Germinal center (tissue), 1 donor: ENCODE data around the gene PLSCR5.

Experiments
- DNase-seq: peaks from one replicate; pipeline ENCODE4 v3.0.0; 2012; ENCODE audit warnings: mixed read lengths, low spot score

Gene PLSCR5

DNA sequence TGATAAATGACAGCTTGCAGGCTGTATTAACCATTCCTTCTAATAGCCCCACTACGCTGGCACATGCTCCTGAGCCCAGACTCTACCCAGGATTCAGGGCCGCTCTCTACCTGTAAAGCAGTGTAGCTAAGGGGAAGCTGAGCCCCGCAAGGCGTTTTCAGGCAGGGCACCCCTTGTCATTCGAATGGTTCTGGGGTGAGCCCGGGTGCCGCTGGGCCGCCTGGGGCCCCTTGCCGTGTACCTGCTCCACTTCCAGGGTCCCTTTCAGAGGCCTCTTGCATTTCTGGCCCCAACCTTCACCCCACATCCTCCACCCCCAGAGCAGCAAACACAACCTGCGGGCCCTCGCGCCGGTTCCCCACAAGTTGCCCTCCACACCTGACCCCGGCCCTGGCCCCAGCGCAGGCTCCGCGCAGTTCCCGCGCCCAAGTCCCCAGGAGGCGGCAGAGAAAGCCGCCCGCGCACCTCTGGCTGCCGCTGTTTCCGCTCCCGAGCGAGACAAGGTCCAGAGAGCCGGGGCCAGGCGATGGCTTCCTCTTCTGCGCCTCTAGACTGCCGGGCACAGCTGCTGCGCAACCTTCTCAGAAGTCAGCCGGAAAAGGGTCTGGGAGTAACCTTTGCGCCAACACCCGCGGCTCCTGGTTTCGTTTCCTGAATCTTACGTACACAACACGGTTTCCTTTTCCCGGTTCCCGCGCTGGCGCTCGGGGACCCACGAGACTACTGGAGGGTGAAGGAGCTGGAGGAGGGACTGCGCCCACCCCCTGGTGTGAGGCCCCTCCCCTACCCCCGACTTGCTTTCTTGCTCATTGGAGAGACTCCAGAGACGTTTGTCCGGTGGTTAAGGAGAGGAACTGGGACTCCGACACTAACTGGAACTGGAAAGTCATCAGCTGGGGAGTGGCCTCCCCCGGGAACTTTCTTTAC, 60.9 kb downstream of the PLSCR5 start, which contains the start of gene PLSCR1:
Gene PLSCR1 (minus strand): TSS at position 606 of the 927 bp plus-strand sequence. CDS start 8,055 bp downstream, outside the sequence.
- DNase-seq: peak; percentile 85

DNA sequence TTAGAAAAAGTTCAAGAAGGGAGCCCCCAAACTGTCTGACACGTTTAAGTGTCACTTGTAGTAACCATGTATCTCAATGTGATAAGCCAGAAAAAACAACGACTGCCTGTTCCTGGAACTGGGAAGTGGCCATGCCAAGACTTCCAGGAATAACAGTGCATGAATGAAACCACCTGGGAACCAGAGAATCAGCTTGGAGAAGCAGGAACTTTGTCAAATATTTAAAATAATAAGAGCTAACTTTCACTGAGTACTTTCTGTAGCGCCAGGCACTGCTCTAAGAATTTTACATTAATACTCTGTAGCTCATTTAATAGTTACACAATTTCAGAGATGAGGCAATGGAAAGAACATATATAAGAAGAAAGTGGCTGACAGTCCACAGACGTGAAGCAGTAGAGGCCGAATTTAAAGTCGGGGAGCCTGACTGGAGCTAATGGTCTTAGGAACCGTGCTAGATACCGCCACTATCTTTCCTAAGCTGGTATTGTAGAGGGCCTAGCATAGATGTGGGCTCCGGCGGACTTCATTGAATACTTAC, 61.6 kb downstream of the PLSCR5 start:
- DNase-seq: no peak

DNA sequence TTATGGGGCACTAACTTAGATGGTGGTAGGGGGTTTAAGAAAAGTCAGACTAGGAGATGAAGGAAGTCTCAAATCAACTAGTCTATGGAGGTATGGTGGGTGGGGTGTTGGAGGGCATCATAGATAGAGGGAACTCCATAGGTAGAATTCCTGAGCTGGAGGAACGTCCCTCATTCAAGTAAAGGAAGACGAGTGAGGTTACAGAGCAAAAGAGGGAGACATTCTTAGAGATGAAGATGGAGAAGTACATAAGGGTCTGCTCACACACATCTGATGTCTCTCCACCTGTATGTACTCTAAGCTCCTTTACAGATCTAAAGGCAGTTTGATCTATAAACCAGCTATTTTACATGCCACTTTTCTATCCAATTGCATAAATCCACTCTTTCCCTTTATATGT, 62.2 kb downstream of the PLSCR5 start:
- DNase-seq: no peak

DNA sequence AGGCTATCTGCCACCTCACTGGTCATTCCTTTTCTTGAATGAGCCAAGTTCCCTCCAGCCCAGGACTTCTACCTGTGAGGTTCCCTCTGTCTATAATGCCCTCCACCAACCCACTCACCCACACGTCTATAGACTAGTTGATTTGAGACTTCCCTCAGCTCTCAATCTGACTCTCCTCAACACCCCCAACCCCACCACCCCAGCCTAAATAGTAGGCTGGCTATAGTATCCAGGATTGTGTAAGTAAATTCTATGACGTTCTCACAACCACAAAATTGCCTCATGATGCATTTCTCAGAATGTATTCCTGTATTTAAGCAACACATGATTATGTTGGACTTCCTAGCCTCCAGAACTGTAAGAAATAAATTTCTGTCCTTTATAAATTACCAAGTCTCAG, 63.0 kb downstream of the PLSCR5 start:
- no peak for DNase-seq

DNA sequence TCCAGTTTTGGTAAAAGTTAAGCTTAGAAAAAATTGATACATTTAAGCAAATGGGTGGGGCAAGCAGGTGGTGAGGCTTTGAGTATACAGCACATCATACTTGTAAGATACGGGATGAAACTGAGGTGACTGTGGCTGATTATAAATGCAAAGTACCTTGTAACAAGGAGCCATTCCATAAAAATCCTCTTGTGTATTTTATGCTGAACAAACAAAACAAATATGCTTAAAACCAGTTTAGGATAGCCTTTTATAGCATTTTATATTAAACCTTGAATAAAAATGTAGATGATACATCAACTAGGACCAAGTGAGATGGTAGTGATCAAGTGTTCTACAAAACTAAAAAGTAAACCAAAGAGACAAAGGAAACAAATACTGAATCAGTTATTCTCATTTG, 64.2 kb downstream of the PLSCR5 start:
- no peak for DNase-seq

DNA sequence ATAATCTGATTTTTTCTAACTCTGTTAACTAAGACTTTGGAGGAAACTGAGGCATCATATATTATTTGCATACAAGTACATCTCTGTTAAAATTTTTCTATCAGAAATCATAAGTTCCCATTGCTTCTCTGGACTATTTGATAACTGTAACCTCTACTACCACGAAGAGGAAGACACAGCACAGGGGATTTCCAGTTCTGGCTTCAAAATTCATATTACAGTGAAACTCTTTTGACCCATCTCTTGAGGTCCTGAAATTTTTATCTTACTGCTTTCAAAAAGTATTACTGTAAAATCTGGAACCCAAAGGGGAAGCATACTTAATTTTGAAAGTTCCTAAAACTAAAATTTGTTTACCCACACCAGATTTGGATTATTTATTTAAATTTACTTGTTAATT, 64.9 kb downstream of the PLSCR5 start:
- no peak for DNase-seq

DNA sequence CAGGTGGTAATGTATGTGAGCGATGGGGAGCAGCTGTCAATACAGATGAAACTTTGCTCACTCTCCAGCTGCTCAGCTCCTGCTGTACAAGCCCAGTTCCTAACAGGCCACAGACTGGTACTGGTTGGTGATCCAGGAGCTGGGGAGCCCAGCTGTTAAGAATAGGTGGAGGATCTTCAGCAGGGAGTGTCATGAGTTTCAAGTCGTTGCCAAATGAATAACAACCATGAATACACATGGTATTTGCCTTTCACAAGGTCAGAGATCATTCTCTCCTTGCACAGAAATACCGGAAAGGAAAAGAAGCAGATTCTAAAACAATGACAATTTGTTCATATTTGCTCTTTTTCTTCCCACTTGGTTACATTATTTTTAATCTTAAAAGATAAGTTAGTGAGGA, 65.8 kb downstream of the PLSCR5 start:
- DNase-seq: no peak

DNA sequence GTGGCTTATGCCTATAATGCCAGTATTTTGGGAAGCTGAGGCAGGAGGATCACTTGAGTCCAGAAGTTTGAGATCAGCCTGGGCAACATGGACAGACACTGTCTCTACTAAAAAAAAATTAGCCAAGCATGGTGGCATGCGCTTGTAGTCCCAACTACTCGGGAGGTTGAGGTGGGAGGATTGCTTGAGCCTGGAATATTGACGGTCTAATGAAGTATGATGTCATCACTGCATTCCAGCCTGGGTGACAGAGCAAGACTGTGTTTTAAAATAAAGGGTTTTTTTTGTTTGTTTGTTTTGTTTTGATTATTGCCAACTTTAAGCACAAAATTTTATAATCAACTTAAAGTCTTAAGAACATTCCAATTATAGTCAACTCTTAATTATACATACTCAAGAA, 67.5 kb downstream of the PLSCR5 start:
- no peak for DNase-seq

DNA sequence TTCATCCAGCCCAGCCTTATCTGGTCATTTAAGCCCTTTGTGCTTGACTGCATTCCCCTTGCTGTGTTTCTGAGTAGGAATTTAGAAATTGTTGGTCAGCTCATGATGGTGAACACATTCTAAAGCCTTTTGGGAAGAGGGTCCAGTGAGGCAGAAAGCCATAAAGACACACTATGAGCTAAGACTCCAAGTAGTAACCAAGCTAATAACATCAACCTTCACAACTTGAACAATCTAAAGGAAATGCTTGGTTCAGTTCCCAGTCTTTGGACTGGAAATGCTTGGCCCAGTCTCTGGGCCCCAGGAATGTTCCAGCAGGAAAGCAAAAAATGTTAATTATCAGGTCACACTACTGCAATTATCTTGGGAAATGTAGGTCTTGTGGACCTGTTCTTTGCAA, 68.5 kb downstream of the PLSCR5 start:
- DNase-seq: no peak
